T-helper 17 cell (primary cell): Measurements from ENCODE around the gene P4HB. TPM values are rescaled to one million over a fixed set of nuclear protein-coding genes. Genes with fewer than 3 reads are reported as not detected.

Experiments
- ATAC-seq: fragments of 150-1000 bp; cut with Tn5 transposase; 2 replicates; pipeline ENCODE4 v1.10.0; 2021; ENCODE audit warnings: mild to moderate bottlenecking, moderate library complexity
- DNase-seq, 3 donors: peaks; one replicate each; pipeline versions ENCODE4 v3.0.0 to v3.0.0-alpha.2; 2020 to 2021
- H3K9me3 ChIP-seq: one replicate; pipeline ENCODE4 v1.7.0; 2013; ENCODE audit warnings: low read length, mild to moderate bottlenecking; ENCODE audit not compliant: control insufficient read depth, poor library complexity, severe bottlenecking
- H3K27ac Mint-ChIP-seq: one replicate; pipeline ENCODE4 v1.8.0; 2022; ENCODE audit warnings: mild to moderate bottlenecking, moderate library complexity, mixed read lengths
- H3K27me3 Mint-ChIP-seq: one replicate; pipeline ENCODE4 v1.8.0; 2022; ENCODE audit warnings: mixed read lengths
- H3K36me3 Mint-ChIP-seq: one replicate; pipeline ENCODE4 v1.8.0; 2022; ENCODE audit warnings: low read depth, mixed read lengths
- H3K4me1 Mint-ChIP-seq: one replicate; pipeline ENCODE4 v1.8.0; 2022; ENCODE audit warnings: mild to moderate bottlenecking, mixed read lengths
- H3K4me3 Mint-ChIP-seq: one replicate; pipeline ENCODE4 v1.8.0; 2022; ENCODE audit warnings: mild to moderate bottlenecking, moderate library complexity, mixed read lengths
- total RNA-seq, 4 donors: library from RNA in 2 of 4; stranded (reverse) in 2 of 4; gene quantifications; one replicate each; pipeline ENCODE4 v1.2.3 and lab custom pipeline; 2022 to 2026

P4HB gene
- total RNA-seq, 2 donors from 2014 or later = 281 to 320 TPM

GRCh38 chr17:81832608-81833159 is 27.7 kb downstream of the P4HB start:
- no peak for DNase-seq
- H3K27ac Mint-ChIP-seq = peak overlapping the region; percentile 96

GRCh38 chr17:81831957-81832607 is 28.3 kb downstream of the P4HB start:
- DNase-seq (peak; percentile 30 to 40 (median 32)), ATAC-seq (peak; percentile 69)
- H3K9me3 ChIP-seq = no peaks in the 10 kb centered on the region
- H3K27me3 Mint-ChIP-seq = no peaks in the 10 kb centered on the region
- peak overlapping the region; percentile 95 for H3K4me3 Mint-ChIP-seq
- H3K36me3 Mint-ChIP-seq = peaks cover 2% of the 10 kb centered on the region
- peaks cover 20% of the 10 kb centered on the region for H3K4me1 Mint-ChIP-seq
- H3K27ac Mint-ChIP-seq = peak overlapping the region; percentile 96

More at GRCh38 chr17:81832608-81833159, 27.7 kb downstream of the P4HB start:
- Mint-ChIP-seq H3K4me3 (peak overlapping the region; percentile 95), H3K4me1 (peaks cover 20% of the 10 kb centered on the region), H3K36me3 (peaks cover 2% of the 10 kb centered on the region), H3K27me3 (no peaks in the 10 kb centered on the region)
- H3K9me3 ChIP-seq = no peaks in the 10 kb centered on the region
- ATAC-seq = peak; percentile 36

GRCh38 chr17:81831563-81831956 is 28.8 kb downstream of the P4HB start:
- ATAC-seq (no peak), DNase-seq (no peak)
- H3K9me3 ChIP-seq = no peaks in the 10 kb centered on the region
- H3K27ac Mint-ChIP-seq = peak overlapping the region; percentile 96
- peaks cover 20% of the 10 kb centered on the region for H3K4me1 Mint-ChIP-seq
- no peaks in the 10 kb centered on the region for H3K27me3 Mint-ChIP-seq
- peaks cover 2% of the 10 kb centered on the region for H3K36me3 Mint-ChIP-seq
- H3K4me3 Mint-ChIP-seq = peak overlapping the region; percentile 95

- no peak for ATAC-seq
- no peak for DNase-seq
- no peaks in the 10 kb centered on the region for H3K9me3 ChIP-seq
- H3K27me3 Mint-ChIP-seq = no peaks in the 10 kb centered on the region
- H3K4me1 Mint-ChIP-seq = peaks cover 25% of the 10 kb centered on the region
- H3K36me3 Mint-ChIP-seq = peaks cover 2% of the 10 kb centered on the region
- H3K4me3 Mint-ChIP-seq = no peak overlapping the region
- peak overlapping the region; percentile 59 for H3K27ac Mint-ChIP-seq
These were observed 30.5 kb downstream of the P4HB start for GRCh38 chr17:81829858-81830257.

- H3K4me3 Mint-ChIP-seq = no peak overlapping the region
- H3K36me3 Mint-ChIP-seq = peaks cover 2% of the 10 kb centered on the region
These were observed 31.7 kb downstream of the P4HB start for GRCh38 chr17:81828656-81829055.

GRCh38 chr17:81825841-81826466 is 34.4 kb downstream of the P4HB start:
- peaks cover 15% of the 10 kb centered on the region for H3K4me1 Mint-ChIP-seq
- ATAC-seq (no peak), DNase-seq (no peak)
- no peaks in the 10 kb centered on the region for H3K9me3 ChIP-seq
- H3K4me3 Mint-ChIP-seq = no peak overlapping the region
- no peaks in the 10 kb centered on the region for H3K36me3 Mint-ChIP-seq
- no peaks in the 10 kb centered on the region for H3K27me3 Mint-ChIP-seq
- no peak overlapping the region for H3K27ac Mint-ChIP-seq

More at GRCh38 chr17:81828656-81829055, 31.7 kb downstream of the P4HB start:
- DNase-seq (no peak), ATAC-seq (no peak)
- Mint-ChIP-seq H3K27ac (no peak overlapping the region), H3K27me3 (no peaks in the 10 kb centered on the region), H3K4me1 (peaks cover 25% of the 10 kb centered on the region)
- H3K9me3 ChIP-seq = no peaks in the 10 kb centered on the region

- Mint-ChIP-seq H3K36me3 (no peaks in the 10 kb centered on the region), H3K4me1 (peaks cover 12% of the 10 kb centered on the region), H3K4me3 (no peak overlapping the region), H3K27me3 (no peaks in the 10 kb centered on the region), H3K27ac (no peak overlapping the region)
- no peaks in the 10 kb centered on the region for H3K9me3 ChIP-seq
- ATAC-seq (no peak), DNase-seq (no peak)
These were observed 35.7 kb downstream of the P4HB start for GRCh38 chr17:81824595-81824994.

- ATAC-seq = no peak
- H3K36me3 Mint-ChIP-seq = no peaks in the 10 kb centered on the region
- no peaks in the 10 kb centered on the region for H3K9me3 ChIP-seq
- peaks cover 12% of the 10 kb centered on the region for H3K4me1 Mint-ChIP-seq
- H3K27me3 Mint-ChIP-seq = no peaks in the 10 kb centered on the region
- DNase-seq = no peak
- H3K27ac Mint-ChIP-seq = no peak overlapping the region
- H3K4me3 Mint-ChIP-seq = no peak overlapping the region
These were observed 36.4 kb downstream of the P4HB start for GRCh38 chr17:81823820-81824550.

GRCh38 chr17:81822996-81823819 is 37.1 kb downstream of the P4HB start:
- no peaks in the 10 kb centered on the region for H3K36me3 Mint-ChIP-seq
- no peaks in the 10 kb centered on the region for H3K27me3 Mint-ChIP-seq
- H3K4me1 Mint-ChIP-seq = peaks cover 9% of the 10 kb centered on the region
- H3K9me3 ChIP-seq = no peaks in the 10 kb centered on the region
- no peak overlapping the region for H3K4me3 Mint-ChIP-seq
- DNase-seq = no peak
- no peak for ATAC-seq
- no peak overlapping the region for H3K27ac Mint-ChIP-seq

GRCh38 chr17:81822312-81822637 is 38.1 kb downstream of the P4HB start:
- H3K4me1 Mint-ChIP-seq = peaks cover 9% of the 10 kb centered on the region
- H3K4me3 Mint-ChIP-seq = no peak overlapping the region
- DNase-seq (no peak), ATAC-seq (no peak)
- no peaks in the 10 kb centered on the region for H3K9me3 ChIP-seq
- H3K27me3 Mint-ChIP-seq = peaks cover 8% of the 10 kb centered on the region
- H3K36me3 Mint-ChIP-seq = no peaks in the 10 kb centered on the region
- no peak overlapping the region for H3K27ac Mint-ChIP-seq

- H3K9me3 ChIP-seq = no peaks in the 10 kb centered on the region
- Mint-ChIP-seq H3K4me1 (peaks cover 9% of the 10 kb centered on the region), H3K27ac (no peak overlapping the region), H3K36me3 (no peaks in the 10 kb centered on the region), H3K27me3 (peaks cover 12% of the 10 kb centered on the region), H3K4me3 (no peak overlapping the region)
- ATAC-seq = peak; percentile 39
- DNase-seq = no peak
These were observed 38.6 kb downstream of the P4HB start for GRCh38 chr17:81821603-81822311.

- Mint-ChIP-seq H3K27ac (no peak overlapping the region), H3K36me3 (no peaks in the 10 kb centered on the region), H3K4me1 (peaks cover 8% of the 10 kb centered on the region), H3K4me3 (no peak overlapping the region), H3K27me3 (peaks cover 17% of the 10 kb centered on the region)
- ATAC-seq (no peak), DNase-seq (no peak)
- no peaks in the 10 kb centered on the region for H3K9me3 ChIP-seq
These were observed 39.2 kb downstream of the P4HB start for GRCh38 chr17:81821147-81821546.
